ENCODE measurements around the gene DCAF5. TPM values are rescaled to one million over a fixed set of nuclear protein-coding genes. Genes with fewer than 3 reads are reported as not detected.

The DCAF5 gene
- total RNA-seq, 1 donor from 2014 or later: 67.8 TPM

DNA sequence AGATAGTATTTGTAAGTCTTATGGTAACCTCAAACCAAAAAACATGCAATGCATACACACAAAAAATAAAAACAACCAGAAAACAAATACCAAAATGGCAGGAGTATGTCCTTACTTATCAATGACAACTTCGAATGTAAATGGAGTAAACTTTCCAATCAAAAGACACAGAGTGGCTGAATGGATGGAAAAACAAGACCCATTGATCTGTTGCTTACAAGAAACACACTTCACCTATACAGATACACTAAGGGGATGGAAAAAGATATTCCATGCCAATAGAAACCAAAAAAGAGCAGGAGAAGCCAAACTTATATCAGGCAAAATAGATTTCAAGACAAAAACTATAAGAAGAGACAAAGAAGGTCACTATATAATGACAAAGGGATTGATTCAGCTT is 8.7 kb upstream of the DCAF5 start:
- Histone ChIP-seq H3K9me3 (peaks cover 0 to 17% of the 10 kb centered on the region in 2 donors), H3K4me1 (no peaks in the 10 kb centered on the region), H3K27ac (no peak overlapping the region), H3K36me3 (no peaks in the 10 kb centered on the region), H3K4me3 (no peak overlapping the region), H3K27me3 (no peaks in the 10 kb centered on the region)
- intact Hi-C loops (cut with DNase I): no loop called here
- no peak for DNase-seq (ENCODE audit: low spot score in 2 of 2)
- TF ChIP-seq, protein P1, sequence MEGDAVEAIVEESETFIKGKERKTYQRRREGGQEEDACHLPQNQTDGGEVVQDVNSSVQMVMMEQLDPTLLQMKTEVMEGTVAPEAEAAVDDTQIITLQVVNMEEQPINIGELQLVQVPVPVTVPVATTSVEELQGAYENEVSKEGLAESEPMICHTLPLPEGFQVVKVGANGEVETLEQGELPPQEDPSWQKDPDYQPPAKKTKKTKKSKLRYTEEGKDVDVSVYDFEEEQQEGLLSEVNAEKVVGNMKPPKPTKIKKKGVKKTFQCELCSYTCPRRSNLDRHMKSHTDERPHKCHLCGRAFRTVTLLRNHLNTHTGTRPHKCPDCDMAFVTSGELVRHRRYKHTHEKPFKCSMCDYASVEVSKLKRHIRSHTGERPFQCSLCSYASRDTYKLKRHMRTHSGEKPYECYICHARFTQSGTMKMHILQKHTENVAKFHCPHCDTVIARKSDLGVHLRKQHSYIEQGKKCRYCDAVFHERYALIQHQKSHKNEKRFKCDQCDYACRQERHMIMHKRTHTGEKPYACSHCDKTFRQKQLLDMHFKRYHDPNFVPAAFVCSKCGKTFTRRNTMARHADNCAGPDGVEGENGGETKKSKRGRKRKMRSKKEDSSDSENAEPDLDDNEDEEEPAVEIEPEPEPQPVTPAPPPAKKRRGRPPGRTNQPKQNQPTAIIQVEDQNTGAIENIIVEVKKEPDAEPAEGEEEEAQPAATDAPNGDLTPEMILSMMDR (IDR thresholded peaks at IDR 0.05): no peak

DNA sequence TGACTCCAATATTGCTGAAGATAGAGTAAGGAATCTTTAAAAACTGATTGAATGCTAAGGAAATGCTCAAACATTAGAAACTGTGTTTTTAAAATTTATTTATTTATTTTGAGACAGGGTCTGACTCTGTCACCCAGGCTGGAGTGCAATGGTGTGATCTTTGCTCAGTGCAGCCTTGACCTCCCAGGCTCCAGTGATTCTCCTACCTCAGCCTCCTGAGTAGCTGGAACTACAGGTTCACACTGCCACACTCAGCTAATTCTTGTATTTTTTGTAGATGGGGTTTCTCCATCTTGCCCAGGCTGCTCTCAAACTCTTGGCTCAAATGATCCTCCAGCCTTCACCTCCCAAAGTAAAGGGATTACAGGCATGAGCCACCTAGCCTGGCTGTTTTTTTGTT is 3.3 kb upstream of the DCAF5 start:
- Histone ChIP-seq H3K9me3 (no peaks in the 10 kb centered on the region), H3K4me1 (no peaks in the 10 kb centered on the region), H3K4me3 (no peak overlapping the region), H3K27me3 (no peaks in the 10 kb centered on the region), H3K27ac (no peak overlapping the region), H3K36me3 (no peaks in the 10 kb centered on the region)
- TF ChIP-seq, protein P1 (IDR thresholded peaks at IDR 0.05): no peak
- no peak for DNase-seq (ENCODE audit: low spot score in 2 of 2)
- intact Hi-C loops (cut with DNase I): loop anchor here (10.0 kb wide), 1 partner anchor 239 kb away; the partner anchor contains the start of genes ERH and SLC39A9

DNA sequence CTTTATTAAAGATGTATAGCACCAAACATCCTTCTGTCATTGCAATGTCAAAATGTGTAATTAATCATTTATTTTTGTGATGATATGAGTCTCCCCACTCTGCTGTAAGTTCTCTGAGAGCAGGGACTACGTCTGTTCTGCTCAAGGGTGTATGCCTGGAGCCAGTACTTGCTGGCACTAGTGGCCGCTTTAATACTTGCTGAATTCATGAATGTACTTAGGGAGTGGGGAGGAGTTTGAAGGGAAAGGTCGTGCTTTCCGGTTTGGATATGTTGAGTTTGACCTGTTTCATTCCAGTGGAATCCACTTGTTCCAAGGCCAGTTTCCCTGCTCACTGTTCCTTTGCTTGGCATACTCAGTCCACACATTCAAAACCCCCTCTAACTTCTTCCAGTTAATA is 1.9 kb upstream of the DCAF5 start:
- Histone ChIP-seq H3K9me3 (no peaks in the 10 kb centered on the region), H3K36me3 (no peaks in the 10 kb centered on the region), H3K27ac (peak overlapping the region; percentile 6 to 23), H3K4me1 (peaks cover 0 to 6% of the 10 kb centered on the region in 2 donors), H3K27me3 (no peaks in the 10 kb centered on the region), H3K4me3 (no peak overlapping the region)
- intact Hi-C loops (cut with DNase I): loop anchor here (10.0 kb wide), 1 partner anchor 240 kb away; the partner anchor contains the start of genes ERH and SLC39A9
- TF ChIP-seq, protein P1 (IDR thresholded peaks at IDR 0.05): no peak
- DNase-seq (ENCODE audit: low spot score in 2 of 2): peak in 1 of 2 donors; percentile 68

DNA sequence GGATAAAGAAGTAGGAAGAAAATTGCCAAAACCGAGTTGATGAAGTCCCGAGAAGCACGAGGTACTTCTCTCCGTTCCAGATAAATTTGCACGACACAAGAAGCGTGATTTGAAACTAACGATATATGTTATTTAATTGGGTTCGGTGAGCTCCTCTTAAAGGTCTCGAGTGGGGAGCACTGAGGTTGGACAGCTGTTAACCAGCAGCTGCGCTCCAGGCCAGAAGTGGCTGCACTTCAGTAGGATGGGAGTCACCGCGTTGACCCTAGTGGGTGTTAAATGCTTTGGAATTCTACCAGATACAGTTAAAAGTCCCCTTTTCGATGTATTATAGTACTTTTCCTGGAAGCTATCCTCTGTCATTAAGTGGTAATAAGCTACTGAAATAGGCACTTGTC is 953 bp upstream of the DCAF5 start:
- no peak for DNase-seq (ENCODE audit: low spot score in 2 of 2)
- TF ChIP-seq, protein P1 (IDR thresholded peaks at IDR 0.05): peak in 1 of 3 experiments; percentile 5

GRCh38 chr14:69153152-69153872 is 393 bp upstream of the DCAF5 start:
- TF ChIP-seq, protein P1 (IDR thresholded peaks at IDR 0.05): peak in 1 of 3 experiments; percentile 27
- no peaks in the 10 kb centered on the region for H3K9me3 ChIP-seq
- no peaks in the 10 kb centered on the region for H3K27me3 ChIP-seq
- intact Hi-C loops (cut with DNase I): loop anchor here (1.0 to 10.0 kb wide), 3 partner anchors 24 to 241 kb away; partner anchors contain the start of genes ERH, EXD2 and SLC39A9
- H3K36me3 ChIP-seq: no peaks in the 10 kb centered on the region
- peaks cover 0 to 6% of the 10 kb centered on the region in 2 donors for H3K4me1 ChIP-seq
- no peak for DNase-seq (ENCODE audit: low spot score in 2 of 2)
- H3K4me3 ChIP-seq: peak overlapping the region; percentile 78 to 92
- H3K27ac ChIP-seq: peak overlapping the region; percentile 97 to 98

More for the DNA sequence above, 953 bp upstream of the DCAF5 start:
- no peaks in the 10 kb centered on the region for H3K36me3 ChIP-seq
- peak overlapping the region; percentile 97 to 98 for H3K27ac ChIP-seq
- peaks cover 0 to 6% of the 10 kb centered on the region in 2 donors for H3K4me1 ChIP-seq
- no peaks in the 10 kb centered on the region for H3K27me3 ChIP-seq
- intact Hi-C loops (cut with DNase I): loop anchor here (1.0 to 10.0 kb wide), 3 partner anchors 25 to 241 kb away; partner anchors contain the start of genes ERH, EXD2 and SLC39A9
- peak overlapping the region; percentile 78 to 92 for H3K4me3 ChIP-seq
- no peaks in the 10 kb centered on the region for H3K9me3 ChIP-seq
